GM18511 (cell line): ENCODE data around the gene UBE2V1.
"Not testable (repeated sequence)": the region's sequence is repeated elsewhere in the genome, so short reads cannot be mapped to it uniquely, and the experiment has no call there.

Experiments used
- ATAC-seq: cut with Tn5 transposase; IDR thresholded peaks from one replicate; pipeline ENCODE4 v1.9.1; 2021; ENCODE audit warnings: mild to moderate bottlenecking, moderate library complexity; ENCODE audit not compliant: unreplicated experiment

The UBE2V1 gene

DNA sequence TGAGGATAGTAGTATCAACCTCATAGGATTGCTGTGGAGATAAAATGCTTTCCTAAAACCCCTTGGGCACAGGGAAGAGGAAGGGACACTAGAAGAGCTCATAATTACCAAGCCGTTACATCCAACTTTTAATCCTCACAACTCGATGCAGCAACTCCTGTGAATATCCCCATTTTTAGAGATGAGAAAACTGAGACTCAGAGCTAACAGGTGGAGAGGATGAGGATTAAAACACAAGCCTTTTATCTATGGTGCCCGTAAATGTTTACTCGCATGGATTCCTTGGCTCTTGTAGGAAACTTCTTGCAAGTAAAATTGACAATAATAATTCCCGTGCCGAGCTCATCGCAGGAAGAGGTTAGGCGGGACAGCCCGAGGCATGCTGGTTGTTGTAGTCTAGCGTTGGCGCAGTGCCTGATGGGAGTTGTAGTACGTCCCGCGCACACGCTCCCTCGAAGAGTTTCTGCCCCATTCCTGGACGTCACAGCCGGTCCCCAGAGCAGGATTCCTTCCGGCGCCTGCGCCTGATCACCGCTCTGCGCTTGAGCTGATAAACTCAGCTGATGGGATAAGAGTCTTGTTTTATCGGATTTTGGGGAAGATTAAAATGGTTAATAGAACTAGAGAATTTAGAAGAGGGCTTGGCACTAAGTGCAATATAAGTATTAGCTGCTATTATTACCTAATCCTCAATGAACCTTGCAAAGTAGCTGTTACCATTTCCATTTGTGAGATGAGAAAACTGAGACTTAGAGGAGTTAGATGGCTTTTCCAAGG, 2.8 kb upstream of the UBE2V1 start:
- peak; percentile 73 for ATAC-seq

- no peak for ATAC-seq
Observed at GRCh38 chr20:50115041-50115512, 2.1 kb upstream of the UBE2V1 start.

DNA sequence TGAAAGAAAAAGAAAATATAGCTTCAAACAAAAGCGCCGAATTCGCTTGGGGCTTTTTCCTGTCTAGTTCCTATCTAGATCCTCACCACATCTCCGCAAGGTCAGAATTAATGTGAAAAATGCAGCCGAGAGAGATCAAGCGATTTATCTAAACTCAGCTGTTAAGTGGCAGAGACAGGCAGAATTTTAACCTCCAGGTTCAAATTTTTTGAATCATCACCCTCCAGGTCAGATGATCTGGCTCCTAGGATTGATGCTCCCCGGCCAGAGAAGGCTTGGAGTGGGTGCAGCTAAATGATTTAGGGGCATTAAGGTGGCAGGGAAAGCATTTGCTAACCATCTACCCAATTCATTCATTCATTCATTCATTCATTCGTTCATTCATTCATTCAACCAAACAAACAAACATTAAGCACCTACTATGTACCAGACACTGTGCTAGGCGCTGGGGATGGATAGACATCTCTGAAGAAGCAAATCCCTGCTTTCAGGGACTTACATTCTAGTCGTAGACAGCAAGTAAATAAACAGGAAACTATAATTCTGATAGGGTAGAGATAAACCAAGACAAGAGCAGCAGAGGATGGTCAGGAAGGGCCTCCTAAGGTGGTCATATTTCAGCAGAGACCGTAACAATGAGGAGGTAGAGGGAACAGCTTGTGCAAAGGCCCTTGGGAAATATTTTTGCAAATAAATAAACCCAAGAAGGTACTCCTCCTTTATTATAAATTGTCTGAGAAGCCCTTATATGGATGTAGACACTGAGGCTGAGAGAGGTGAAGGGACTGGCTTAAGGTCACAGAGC, 672 bp upstream of the UBE2V1 start:
- no peak for ATAC-seq

- no peak for ATAC-seq
Observed at GRCh38 chr20:50111829-50112495, 988 bp downstream of the UBE2V1 start.

- no peak for ATAC-seq
Observed at GRCh38 chr20:50111120-50111828, 1.7 kb downstream of the UBE2V1 start.

DNA sequence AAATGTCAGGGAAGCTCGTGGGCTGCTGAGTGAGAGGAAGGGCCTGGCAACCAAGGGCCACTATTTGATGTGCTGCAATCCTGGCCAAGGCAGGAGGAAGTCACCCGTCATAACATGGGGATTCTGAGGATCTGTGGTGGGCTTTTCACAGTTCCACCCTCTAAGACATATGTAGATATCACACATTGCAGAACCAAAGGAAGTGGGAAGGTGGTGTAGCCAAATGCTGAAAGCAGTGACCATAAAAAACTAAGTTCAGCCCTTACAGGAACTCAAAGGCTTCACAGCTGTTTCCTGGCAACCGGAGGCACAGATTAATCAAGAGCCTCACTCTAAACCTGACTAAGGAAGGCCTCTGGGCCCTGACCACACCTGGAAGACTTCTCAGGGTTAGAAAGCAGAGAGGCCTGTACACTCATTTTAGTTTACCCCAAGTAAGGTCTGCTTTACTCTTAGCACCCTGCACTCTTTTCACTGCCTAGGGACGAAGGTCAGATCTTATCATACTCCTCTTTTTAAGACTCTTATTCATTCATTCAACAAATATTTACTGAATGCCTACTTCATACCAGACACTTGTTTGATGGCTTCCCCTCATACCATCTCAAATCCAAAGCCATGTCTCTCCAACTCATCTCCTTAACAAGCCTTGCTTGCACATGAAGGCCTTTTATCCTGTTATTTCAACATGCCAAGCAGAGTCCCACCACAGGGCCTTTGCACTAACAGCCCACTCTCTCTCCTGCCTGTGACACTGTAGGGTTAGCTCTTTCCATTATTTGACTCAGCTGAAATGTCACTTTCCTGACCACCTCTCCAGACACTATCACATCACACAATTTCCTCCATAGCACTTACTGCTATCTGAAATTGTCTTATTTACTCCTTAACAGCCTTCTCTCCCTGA, 2.6 kb downstream of the UBE2V1 start:
- peak; percentile 55 for ATAC-seq

- no peak for ATAC-seq
Observed at GRCh38 chr20:50108556-50109235, 4.3 kb downstream of the UBE2V1 start.

GRCh38 chr20:50107796-50108331, 5.1 kb downstream of the UBE2V1 start:
- ATAC-seq = no peak

- no peak for ATAC-seq
Observed at GRCh38 chr20:50107086-50107660, 5.8 kb downstream of the UBE2V1 start.

DNA sequence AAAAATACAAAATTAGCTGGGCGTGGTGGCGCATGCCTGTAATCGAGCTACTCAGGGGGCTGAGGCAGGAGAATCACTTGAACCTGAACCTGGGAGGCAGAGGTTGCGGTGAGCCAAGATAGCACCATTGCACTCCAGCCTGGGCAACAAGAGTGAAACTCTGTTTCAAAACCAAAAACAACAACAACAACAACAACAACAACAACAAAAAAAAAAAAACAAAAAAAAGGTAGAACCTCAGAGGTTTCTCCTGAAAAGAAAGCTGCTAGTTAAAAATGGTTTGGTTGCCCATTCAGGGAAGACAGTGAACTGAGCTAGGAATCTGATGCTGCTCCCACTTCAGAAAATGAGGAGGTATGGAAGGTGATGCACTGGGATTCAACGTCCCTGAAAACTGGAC, 6.3 kb downstream of the UBE2V1 start:
- not testable (repeated sequence) for ATAC-seq

- ATAC-seq = not testable (repeated sequence)
Observed at GRCh38 chr20:50103464-50104107, 9.4 kb downstream of the UBE2V1 start.

DNA sequence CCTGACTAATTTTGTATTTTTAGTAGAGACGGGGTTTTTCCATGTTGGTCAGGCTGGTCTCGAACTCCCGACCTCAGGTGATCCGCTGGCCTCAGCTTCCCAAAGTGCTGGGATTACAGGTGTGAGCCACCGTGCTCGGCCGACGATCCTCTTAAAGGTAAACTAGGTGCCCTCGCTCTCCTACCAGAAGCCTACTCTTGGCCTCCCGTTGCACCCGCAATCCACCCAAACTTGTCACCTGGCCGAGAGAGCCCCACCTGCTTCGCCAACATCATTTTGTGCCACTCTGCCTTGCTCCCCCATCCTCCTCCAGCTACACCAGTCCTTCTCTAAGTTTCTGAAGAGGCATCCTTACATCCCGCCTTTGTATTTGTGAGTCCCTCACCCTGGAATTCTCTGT, 10.4 kb downstream of the UBE2V1 start:
- not testable (repeated sequence) for ATAC-seq

DNA sequence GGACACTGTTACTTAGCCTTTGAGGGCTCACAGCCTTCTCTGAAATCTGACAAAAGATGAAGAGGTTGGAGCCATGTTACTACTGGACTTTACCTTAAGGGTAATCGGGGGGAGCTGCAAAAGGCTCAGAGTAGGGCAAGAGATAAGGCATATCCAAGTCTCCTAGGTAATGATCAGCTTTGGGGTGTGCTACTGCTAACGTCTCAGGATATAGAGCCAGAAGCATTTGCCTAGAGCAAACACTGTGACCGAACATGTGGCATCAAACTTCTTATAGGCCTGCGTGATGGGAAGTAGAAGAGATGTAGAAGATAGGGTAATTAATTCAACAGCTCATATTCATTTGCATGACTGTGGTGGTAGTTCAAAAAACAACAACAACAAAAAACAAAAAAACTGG, 11.1 kb downstream of the UBE2V1 start:
- no peak for ATAC-seq

GRCh38 chr20:50101281-50101680, 11.7 kb downstream of the UBE2V1 start:
- no peak for ATAC-seq

GRCh38 chr20:50100552-50100951, 12.4 kb downstream of the UBE2V1 start:
- ATAC-seq = no peak

- ATAC-seq = no peak
Observed at GRCh38 chr20:50099565-50099991, 13.4 kb downstream of the UBE2V1 start.

GRCh38 chr20:50099113-50099512, 13.8 kb downstream of the UBE2V1 start:
- ATAC-seq = no peak

- no peak for ATAC-seq
Observed at GRCh38 chr20:50098259-50098658, 14.7 kb downstream of the UBE2V1 start.
